ENCODE results near the gene GC.
"Not testable (repeated sequence)": the region's sequence is repeated elsewhere in the genome, so short reads cannot be mapped to it uniquely, and the experiment has no call there.

The GC gene

GRCh38 chr4:71777891-71778290, 6.0 kb downstream of the GC start:
- H3K9me3 Mint-ChIP-seq, result no peaks in the 10 kb centered on the region
- DNase-seq, result no peak

GRCh38 chr4:71775449-71775848, 8.4 kb downstream of the GC start:
- no peak overlapping the region for H3K27ac Mint-ChIP-seq

More at GRCh38 chr4:71777891-71778290, 6.0 kb downstream of the GC start:
- H3K27me3 Mint-ChIP-seq, result peaks cover 13% of the 10 kb centered on the region
- no peak overlapping the region for H3K27ac Mint-ChIP-seq
- H3K4me3 Mint-ChIP-seq, result no peak overlapping the region
- H3K36me3 Mint-ChIP-seq (ENCODE audit: low read depth), result no peaks in the 10 kb centered on the region
- H3K4me1 Mint-ChIP-seq (ENCODE audit: low read depth), result no peaks in the 10 kb centered on the region

GRCh38 chr4:71774136-71774535, 9.7 kb downstream of the GC start:
- Mint-ChIP-seq H3K36me3 (ENCODE audit: low read depth) (no peaks in the 10 kb centered on the region), H3K27me3 (peaks cover 13% of the 10 kb centered on the region), H3K9me3 (no peaks in the 10 kb centered on the region), H3K4me1 (ENCODE audit: low read depth) (no peaks in the 10 kb centered on the region), H3K27ac (no peak overlapping the region), H3K4me3 (no peak overlapping the region)
- no peak for DNase-seq

More at GRCh38 chr4:71775449-71775848, 8.4 kb downstream of the GC start:
- Mint-ChIP-seq H3K27me3 (peaks cover 13% of the 10 kb centered on the region), H3K36me3 (ENCODE audit: low read depth) (no peaks in the 10 kb centered on the region), H3K4me3 (no peak overlapping the region), H3K4me1 (ENCODE audit: low read depth) (no peaks in the 10 kb centered on the region), H3K9me3 (no peaks in the 10 kb centered on the region)
- DNase-seq, result no peak

- Mint-ChIP-seq H3K4me3 (no peak overlapping the region), H3K27me3 (peaks cover 16% of the 10 kb centered on the region)
Measured at GRCh38 chr4:71773004-71773403, 10.9 kb downstream of the GC start.

GRCh38 chr4:71772592-71772991, 11.3 kb downstream of the GC start:
- no peak overlapping the region for H3K27ac Mint-ChIP-seq
- no peaks in the 10 kb centered on the region for H3K9me3 Mint-ChIP-seq
- H3K4me1 Mint-ChIP-seq (ENCODE audit: low read depth), result no peaks in the 10 kb centered on the region
- DNase-seq, result no peak
- no peaks in the 10 kb centered on the region for H3K36me3 Mint-ChIP-seq (ENCODE audit: low read depth)
- H3K4me3 Mint-ChIP-seq, result no peak overlapping the region
- peaks cover 16% of the 10 kb centered on the region for H3K27me3 Mint-ChIP-seq

More at GRCh38 chr4:71773004-71773403, 10.9 kb downstream of the GC start:
- Mint-ChIP-seq H3K4me1 (ENCODE audit: low read depth) (no peaks in the 10 kb centered on the region), H3K36me3 (ENCODE audit: low read depth) (no peaks in the 10 kb centered on the region), H3K9me3 (no peaks in the 10 kb centered on the region), H3K27ac (no peak overlapping the region)
- no peak for DNase-seq

- Mint-ChIP-seq H3K4me3 (no peak overlapping the region), H3K36me3 (ENCODE audit: low read depth) (no peaks in the 10 kb centered on the region), H3K27me3 (peaks cover 16% of the 10 kb centered on the region), H3K27ac (no peak overlapping the region), H3K9me3 (no peaks in the 10 kb centered on the region), H3K4me1 (ENCODE audit: low read depth) (no peaks in the 10 kb centered on the region)
- no peak for DNase-seq
Measured at GRCh38 chr4:71771613-71772012, 12.3 kb downstream of the GC start.

- H3K27me3 Mint-ChIP-seq, result peaks cover 6% of the 10 kb centered on the region
- no peaks in the 10 kb centered on the region for H3K36me3 Mint-ChIP-seq (ENCODE audit: low read depth)
- H3K4me3 Mint-ChIP-seq, result no peak overlapping the region
- no peaks in the 10 kb centered on the region for H3K9me3 Mint-ChIP-seq
- no peak for DNase-seq
- H3K27ac Mint-ChIP-seq, result no peak overlapping the region
- no peaks in the 10 kb centered on the region for H3K4me1 Mint-ChIP-seq (ENCODE audit: low read depth)
Measured at GRCh38 chr4:71769434-71769833, 14.4 kb downstream of the GC start.

- H3K27ac Mint-ChIP-seq, result no peak overlapping the region
- no peaks in the 10 kb centered on the region for H3K4me1 Mint-ChIP-seq (ENCODE audit: low read depth)
- H3K27me3 Mint-ChIP-seq, result peaks cover 3% of the 10 kb centered on the region
- H3K9me3 Mint-ChIP-seq, result no peaks in the 10 kb centered on the region
- no peaks in the 10 kb centered on the region for H3K36me3 Mint-ChIP-seq (ENCODE audit: low read depth)
- no peak for DNase-seq
- H3K4me3 Mint-ChIP-seq, result no peak overlapping the region
Measured at GRCh38 chr4:71768123-71768522, 15.8 kb downstream of the GC start.

GRCh38 chr4:71765821-71766383, 18.0 kb downstream of the GC start:
- Mint-ChIP-seq H3K4me3 (no peak overlapping the region), H3K36me3 (ENCODE audit: low read depth) (no peaks in the 10 kb centered on the region), H3K9me3 (no peaks in the 10 kb centered on the region), H3K27me3 (peaks cover 6% of the 10 kb centered on the region), H3K27ac (no peak overlapping the region), H3K4me1 (ENCODE audit: low read depth) (no peaks in the 10 kb centered on the region)
- DNase-seq, result no peak

- H3K27ac Mint-ChIP-seq, result no peak overlapping the region
- no peak for DNase-seq
- H3K27me3 Mint-ChIP-seq, result peaks cover 6% of the 10 kb centered on the region
- no peak overlapping the region for H3K4me3 Mint-ChIP-seq
- no peaks in the 10 kb centered on the region for H3K4me1 Mint-ChIP-seq (ENCODE audit: low read depth)
- no peaks in the 10 kb centered on the region for H3K36me3 Mint-ChIP-seq (ENCODE audit: low read depth)
- H3K9me3 Mint-ChIP-seq, result no peaks in the 10 kb centered on the region
Measured at GRCh38 chr4:71765350-71765749, 18.5 kb downstream of the GC start.

- Mint-ChIP-seq H3K27ac (no peak overlapping the region), H3K36me3 (ENCODE audit: low read depth) (no peaks in the 10 kb centered on the region), H3K4me1 (ENCODE audit: low read depth) (no peaks in the 10 kb centered on the region), H3K9me3 (no peaks in the 10 kb centered on the region), H3K4me3 (no peak overlapping the region), H3K27me3 (no peaks in the 10 kb centered on the region)
- DNase-seq, result no peak
Measured at GRCh38 chr4:71752383-71753042, 31.4 kb downstream of the GC start.

GRCh38 chr4:71749008-71749594, 34.8 kb downstream of the GC start:
- no peaks in the 10 kb centered on the region for H3K36me3 Mint-ChIP-seq (ENCODE audit: low read depth)
- DNase-seq, result no peak
- no peaks in the 10 kb centered on the region for H3K27me3 Mint-ChIP-seq
- no peak overlapping the region for H3K27ac Mint-ChIP-seq
- H3K9me3 Mint-ChIP-seq, result no peaks in the 10 kb centered on the region
- no peaks in the 10 kb centered on the region for H3K4me1 Mint-ChIP-seq (ENCODE audit: low read depth)
- no peak overlapping the region for H3K4me3 Mint-ChIP-seq

GRCh38 chr4:71746379-71746778, 37.5 kb downstream of the GC start:
- H3K4me3 Mint-ChIP-seq, result no peak overlapping the region
- no peak overlapping the region for H3K27ac Mint-ChIP-seq
- no peaks in the 10 kb centered on the region for H3K9me3 Mint-ChIP-seq
- H3K4me1 Mint-ChIP-seq (ENCODE audit: low read depth), result no peaks in the 10 kb centered on the region
- H3K36me3 Mint-ChIP-seq (ENCODE audit: low read depth), result no peaks in the 10 kb centered on the region
- H3K27me3 Mint-ChIP-seq, result peaks cover 5% of the 10 kb centered on the region
- no peak for DNase-seq

- H3K27ac Mint-ChIP-seq; DNase-seq; H3K4me3 Mint-ChIP-seq; H3K9me3 Mint-ChIP-seq; H3K27me3 Mint-ChIP-seq; H3K4me1 Mint-ChIP-seq (ENCODE audit: low read depth); H3K36me3 Mint-ChIP-seq (ENCODE audit: low read depth): not testable (repeated sequence)
Measured at GRCh38 chr4:71738782-71739181, 45.1 kb downstream of the GC start.

- peaks cover 2% of the 10 kb centered on the region for H3K9me3 Mint-ChIP-seq
- no peak overlapping the region for H3K4me3 Mint-ChIP-seq
- peaks cover 9% of the 10 kb centered on the region for H3K27me3 Mint-ChIP-seq
- no peak overlapping the region for H3K27ac Mint-ChIP-seq
- no peaks in the 10 kb centered on the region for H3K4me1 Mint-ChIP-seq (ENCODE audit: low read depth)
- no peaks in the 10 kb centered on the region for H3K36me3 Mint-ChIP-seq (ENCODE audit: low read depth)
- no peak for DNase-seq
Measured at GRCh38 chr4:71732706-71733105, 51.2 kb downstream of the GC start.
